22Rv1 (cell line): Measurements from ENCODE around the gene SERPINB5.

Experiments used
- CTCF ChIP-seq: fragments of 450-650 bp; IDR thresholded peaks from 2 replicates; pipeline ENCODE4 v1.5.1; 2017; ENCODE audit warnings: mild to moderate bottlenecking
- ZFX ChIP-seq: fragments of 450-650 bp; IDR thresholded peaks from 2 replicates; pipeline ENCODE4 v1.6.1; 2017; ENCODE audit warnings: antibody characterized with exemption, borderline replicate concordance

- TF ChIP-seq CTCF (no peak), ZFX (no peak)
Observed at GRCh38 chr18:63454497-63454896, 22.3 kb upstream of the SERPINB5 start.
